Activated B cell treated with CpG ODN at 0.5 μM for 24 hours (primary cell): ENCODE measurements around the gene CABLES1. TPM values are rescaled to one million over a fixed set of nuclear protein-coding genes. Genes with fewer than 3 reads are reported as not detected.

Source experiments
- ATAC-seq: fragments of 200-7000 bp; cut with Tn5 transposase; one replicate; pipeline ENCODE4 v1.10.0; 2021; ENCODE audit warnings: low read depth, mild to moderate bottlenecking, moderate library complexity
- CTCF ChIA-PET: fragments of 350-600 bp; sonication (Branson Sonifier 250); formaldehyde crosslinking; loops from one replicate; lab custom pipeline; 2021; ENCODE audit warnings: antibody characterized with exemption; lab: Charles Lee
- POLR2A ChIA-PET: fragments of 350-600 bp; sonication (Branson Sonifier 250); formaldehyde crosslinking; loops from one replicate; lab custom pipeline; 2021; ENCODE audit warnings: antibody characterized with exemption; lab: Charles Lee
- DNase-seq: peaks from one replicate; pipeline ENCODE4 v3.0.0; 2022
- H3K27ac Mint-ChIP-seq: one replicate; pipeline ENCODE4 v1.8.0; 2020; ENCODE audit warnings: mixed read lengths
- H3K27me3 Mint-ChIP-seq: one replicate; pipeline ENCODE4 v1.8.0; 2021; ENCODE audit warnings: mixed read lengths
- H3K36me3 Mint-ChIP-seq: one replicate; pipeline ENCODE4 v1.8.0; 2021; ENCODE audit warnings: low read depth, mixed read lengths
- H3K4me1 Mint-ChIP-seq: one replicate; pipeline ENCODE4 v1.8.0; 2021; ENCODE audit warnings: mixed read lengths
- H3K4me3 Mint-ChIP-seq: one replicate; pipeline ENCODE4 v1.8.0; 2020; ENCODE audit warnings: mild to moderate bottlenecking, mixed read lengths
- H3K9me3 Mint-ChIP-seq: one replicate; pipeline ENCODE4 v1.8.0; 2020; ENCODE audit warnings: mixed read lengths
- CTCF ChIP-seq: fragments of 200-600 bp; IDR thresholded peaks from one replicate; pipeline ENCODE4 v1.8.0; 2022; ENCODE audit warnings: antibody characterized with exemption, mild to moderate bottlenecking
- intact Hi-C: fragments of 100-400 bp; cut with micrococcal nuclease; formaldehyde crosslinking; loops from one replicate; pipeline ENCODE4 v1.15.1; 2024
- total RNA-seq: library from RNA; stranded (reverse); gene quantifications from 2 replicates; pipeline ENCODE4 v1.2.3, GENCODE V29; 2022

Gene CABLES1
- total RNA-seq, 1 donor from 2014 or later: 32.3 TPM

GRCh38 chr18:23243178-23243577, 107.9 kb downstream of the CABLES1 start:
- H3K27me3 Mint-ChIP-seq: no peaks in the 10 kb centered on the region
- DNase-seq (no peak), ATAC-seq (no peak)
- no peaks in the 10 kb centered on the region for H3K36me3 Mint-ChIP-seq
- H3K27ac Mint-ChIP-seq: no peak overlapping the region
- intact Hi-C loops: no loop called here
- H3K4me1 Mint-ChIP-seq: peaks cover 34% of the 10 kb centered on the region
- TF ChIP-seq CTCF: no peak
- CTCF ChIA-PET: interaction anchor here (0.9 to 2.1 kb wide), 5 partner anchors 16 to 115 kb away, joined by 3 to 11 read pairs (median 5); partner anchors contain the start of gene CABLES1
- no peaks in the 10 kb centered on the region for H3K9me3 Mint-ChIP-seq
- POLR2A ChIA-PET: interaction anchor here (0.7 to 3.8 kb wide), 7 partner anchors 10 to 108 kb away, joined by 3 to 47 read pairs (median 4); partner anchors contain the start of gene CABLES1
- no peak overlapping the region for H3K4me3 Mint-ChIP-seq

GRCh38 chr18:23243816-23244215, 108.5 kb downstream of the CABLES1 start:
- H3K4me3 Mint-ChIP-seq: no peak overlapping the region
- CTCF ChIA-PET: interaction anchor here (2.1 kb wide), 1 partner anchor 109 kb away, joined by 11 read pairs; the partner anchor contains the start of gene CABLES1
- POLR2A ChIA-PET: interaction anchor here (1.2 to 3.7 kb wide), 3 partner anchors 15 to 109 kb away, joined by 3 to 47 read pairs (median 27); partner anchors contain the start of gene CABLES1
- H3K27ac Mint-ChIP-seq: no peak overlapping the region
- no peaks in the 10 kb centered on the region for H3K36me3 Mint-ChIP-seq
- no peak for ATAC-seq
- H3K27me3 Mint-ChIP-seq: no peaks in the 10 kb centered on the region
- no peak for DNase-seq
- H3K4me1 Mint-ChIP-seq: peaks cover 31% of the 10 kb centered on the region
- no peak for TF ChIP-seq CTCF
- H3K9me3 Mint-ChIP-seq: no peaks in the 10 kb centered on the region
- intact Hi-C loops: no loop called here

GRCh38 chr18:23244401-23244800, 109.1 kb downstream of the CABLES1 start:
- TF ChIP-seq CTCF: no peak
- no peak for DNase-seq
- Mint-ChIP-seq H3K27me3 (no peaks in the 10 kb centered on the region), H3K4me1 (peaks cover 31% of the 10 kb centered on the region), H3K36me3 (no peaks in the 10 kb centered on the region), H3K4me3 (no peak overlapping the region), H3K27ac (no peak overlapping the region), H3K9me3 (no peaks in the 10 kb centered on the region)
- intact Hi-C loops: no loop called here
- ChIA-PET POLR2A (interaction anchor here (0.6 to 1.2 kb wide), 3 partner anchors 16 to 94 kb away, joined by 3 to 7 read pairs (median 3); no protein-coding TSS in a partner anchor), CTCF (no interaction called here)
- no peak for ATAC-seq

GRCh38 chr18:23245461-23245860, 110.2 kb downstream of the CABLES1 start:
- no peak overlapping the region for H3K27ac Mint-ChIP-seq
- H3K27me3 Mint-ChIP-seq: no peaks in the 10 kb centered on the region
- DNase-seq: no peak
- H3K36me3 Mint-ChIP-seq: no peaks in the 10 kb centered on the region
- ATAC-seq: no peak
- peaks cover 24% of the 10 kb centered on the region for H3K4me1 Mint-ChIP-seq
- POLR2A ChIA-PET: interaction anchor here (0.6 to 1.5 kb wide), 2 partner anchors 11 to 14 kb away, joined by 4 to 6 read pairs; no protein-coding TSS in a partner anchor
- intact Hi-C loops: no loop called here
- TF ChIP-seq CTCF: no peak
- H3K4me3 Mint-ChIP-seq: no peak overlapping the region
- H3K9me3 Mint-ChIP-seq: no peaks in the 10 kb centered on the region
- CTCF ChIA-PET: no interaction called here

- TF ChIP-seq CTCF: no peak
- H3K27me3 Mint-ChIP-seq: no peaks in the 10 kb centered on the region
- POLR2A ChIA-PET: interaction anchor here (2.2 kb wide), 1 partner anchor 9 kb away, joined by 6 read pairs; no protein-coding TSS in a partner anchor
- intact Hi-C loops: no loop called here
- H3K4me3 Mint-ChIP-seq: no peak overlapping the region
- DNase-seq: no peak
- H3K4me1 Mint-ChIP-seq: peaks cover 8% of the 10 kb centered on the region
- no peaks in the 10 kb centered on the region for H3K36me3 Mint-ChIP-seq
- no peaks in the 10 kb centered on the region for H3K9me3 Mint-ChIP-seq
- ATAC-seq: no peak
- no peak overlapping the region for H3K27ac Mint-ChIP-seq
- CTCF ChIA-PET: no interaction called here
Measured at GRCh38 chr18:23247331-23247730, 112.0 kb downstream of the CABLES1 start.
